Neural progenitor cell (in vitro differentiated cells): ENCODE measurements around the gene COL23A1.

Source experiments
- CTCF ChIP-seq: fragments of 200-600 bp; sonication (generic); IDR thresholded peaks from 2 replicates; pipeline ENCODE4 v1.5.1; 2017; ENCODE audit warnings: antibody characterized with exemption, mild to moderate bottlenecking
- EZH2 ChIP-seq: fragments of 200-600 bp; sonication (generic); IDR thresholded peaks from 2 replicates; pipeline ENCODE4 v1.6.1; 2017; ENCODE audit warnings: antibody characterized with exemption, mild to moderate bottlenecking, moderate library complexity
- EZH2phosphoT487 ChIP-seq: fragments of 200-600 bp; sonication (generic); IDR thresholded peaks from 2 replicates; pipeline ENCODE4 v1.6.1; 2017; ENCODE audit warnings: antibody characterized with exemption

GRCh38 chr5:178382754-178383164, 207.4 kb downstream of the COL23A1 start:
- no peak for TF ChIP-seq CTCF
- no peak for TF ChIP-seq EZH2
- no peak for TF ChIP-seq EZH2phosphoT487
